Stomach (tissue), 4 donors: Measurements from ENCODE around the gene CDC5L.

Experiments used
- EP300 ChIP-seq: sonication (generic); formaldehyde crosslinking; IDR thresholded peaks from one replicate; pipeline ENCODE4 v1.6.1; 2017; ENCODE audit warnings: antibody characterized with exemption
- POLR2A ChIP-seq, 4 donors: fragments of 450-650 bp; IDR thresholded peaks; one replicate each; pipeline ENCODE4 v1.6.1; 2016; ENCODE audit warnings: antibody characterized with exemption in 4 of 4, control low read depth in 2 of 4, mild to moderate bottlenecking in 1 of 4, moderate library complexity in 1 of 4
- POLR2AphosphoS5 ChIP-seq, 3 donors: sonication (generic); formaldehyde crosslinking; IDR thresholded peaks; one replicate each; pipeline ENCODE4 v1.6.1; 2016; ENCODE audit warnings: antibody characterized with exemption in 3 of 3
- TF ChIP-seq, protein P1 (sequence below), 7 experiments: fragments of 450-650 bp in 4 of 7; fragments of 200-600 bp in 3 of 7; sonication (generic) in 3 of 7; IDR thresholded peaks; one replicate each; pipeline ENCODE4 v1.5.1; 2016 to 2019; ENCODE audit warnings: antibody characterized with exemption in 7 of 7, control low read depth in 2 of 7, mild to moderate bottlenecking in 1 of 7

DNA sequence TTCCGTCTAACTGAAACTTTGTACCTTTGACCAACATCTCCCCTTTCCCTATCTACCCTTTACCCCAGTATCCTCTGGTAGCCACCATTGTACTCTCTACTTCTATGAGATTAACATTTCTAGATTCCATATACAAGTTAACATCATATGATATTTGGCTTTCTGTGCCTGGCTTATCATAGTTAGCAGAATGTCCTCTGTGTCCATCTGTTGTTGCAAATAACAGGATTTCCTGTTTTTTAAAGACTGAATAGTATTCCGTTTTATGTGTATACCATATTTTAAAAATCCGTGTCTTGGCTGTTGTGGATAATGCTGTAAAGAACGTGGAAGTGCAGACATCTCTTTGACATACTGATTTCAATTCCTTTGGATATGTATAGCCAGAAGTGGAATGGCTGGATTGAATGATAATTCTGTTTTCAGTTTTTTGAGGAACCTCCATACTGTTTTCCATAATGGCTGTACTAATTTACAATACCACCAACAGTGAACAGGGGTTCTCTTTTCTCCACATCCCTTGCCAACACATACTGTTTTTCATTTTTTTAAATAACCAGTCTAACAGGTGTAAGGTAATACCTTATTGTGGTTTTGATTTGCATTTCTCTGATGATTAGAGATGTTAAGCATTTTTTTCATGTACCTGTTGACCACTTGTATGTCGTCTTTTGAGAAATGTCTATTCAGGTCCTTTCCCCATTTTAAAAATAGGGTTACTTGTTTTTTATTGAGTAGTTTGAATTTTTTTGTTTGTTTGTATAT is 53.8 kb downstream of the CDC5L start:
- TF ChIP-seq POLR2A (IDR thresholded peaks at IDR 0.05) (no peak), EP300 (no peak), POLR2AphosphoS5 (IDR thresholded peaks at IDR 0.05) (no peak)
- TF ChIP-seq, protein P1, sequence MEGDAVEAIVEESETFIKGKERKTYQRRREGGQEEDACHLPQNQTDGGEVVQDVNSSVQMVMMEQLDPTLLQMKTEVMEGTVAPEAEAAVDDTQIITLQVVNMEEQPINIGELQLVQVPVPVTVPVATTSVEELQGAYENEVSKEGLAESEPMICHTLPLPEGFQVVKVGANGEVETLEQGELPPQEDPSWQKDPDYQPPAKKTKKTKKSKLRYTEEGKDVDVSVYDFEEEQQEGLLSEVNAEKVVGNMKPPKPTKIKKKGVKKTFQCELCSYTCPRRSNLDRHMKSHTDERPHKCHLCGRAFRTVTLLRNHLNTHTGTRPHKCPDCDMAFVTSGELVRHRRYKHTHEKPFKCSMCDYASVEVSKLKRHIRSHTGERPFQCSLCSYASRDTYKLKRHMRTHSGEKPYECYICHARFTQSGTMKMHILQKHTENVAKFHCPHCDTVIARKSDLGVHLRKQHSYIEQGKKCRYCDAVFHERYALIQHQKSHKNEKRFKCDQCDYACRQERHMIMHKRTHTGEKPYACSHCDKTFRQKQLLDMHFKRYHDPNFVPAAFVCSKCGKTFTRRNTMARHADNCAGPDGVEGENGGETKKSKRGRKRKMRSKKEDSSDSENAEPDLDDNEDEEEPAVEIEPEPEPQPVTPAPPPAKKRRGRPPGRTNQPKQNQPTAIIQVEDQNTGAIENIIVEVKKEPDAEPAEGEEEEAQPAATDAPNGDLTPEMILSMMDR (IDR thresholded peaks at IDR 0.05) = no peak
